Measurements from ENCODE around the gene PLP2.

DNA sequence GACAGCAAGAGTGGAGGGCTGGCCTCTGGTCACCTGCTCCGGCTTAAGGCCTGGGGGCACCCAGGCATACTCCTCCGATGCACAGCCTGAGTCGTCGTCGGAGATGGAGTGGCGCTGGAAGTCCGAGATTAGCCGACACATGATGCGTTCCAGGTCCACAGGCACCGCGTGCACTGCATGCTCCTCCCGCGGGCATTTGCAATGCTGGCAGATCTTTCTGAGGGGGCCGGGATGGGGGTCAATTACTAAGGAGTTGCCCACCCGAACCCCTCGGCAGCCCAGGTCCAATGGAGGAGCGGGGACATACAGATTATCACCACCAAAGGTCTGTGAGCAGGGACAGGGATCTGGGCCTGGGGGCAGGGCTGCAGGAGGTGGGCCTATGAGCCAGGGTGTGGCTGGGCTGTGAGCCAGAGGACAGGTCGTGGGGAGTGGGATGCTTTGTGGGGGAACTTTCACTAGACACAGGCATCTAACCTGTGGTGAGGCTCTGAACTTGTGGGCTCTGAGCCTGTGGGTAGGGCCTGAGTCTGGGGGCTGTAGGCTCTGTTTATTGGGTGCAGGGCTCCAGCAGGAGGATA, 12.1 kb downstream of the PLP2 start:
- TF ChIP-seq POLR2A (IDR thresholded peaks at IDR 0.05): no peak
- TF ChIP-seq, protein P1, sequence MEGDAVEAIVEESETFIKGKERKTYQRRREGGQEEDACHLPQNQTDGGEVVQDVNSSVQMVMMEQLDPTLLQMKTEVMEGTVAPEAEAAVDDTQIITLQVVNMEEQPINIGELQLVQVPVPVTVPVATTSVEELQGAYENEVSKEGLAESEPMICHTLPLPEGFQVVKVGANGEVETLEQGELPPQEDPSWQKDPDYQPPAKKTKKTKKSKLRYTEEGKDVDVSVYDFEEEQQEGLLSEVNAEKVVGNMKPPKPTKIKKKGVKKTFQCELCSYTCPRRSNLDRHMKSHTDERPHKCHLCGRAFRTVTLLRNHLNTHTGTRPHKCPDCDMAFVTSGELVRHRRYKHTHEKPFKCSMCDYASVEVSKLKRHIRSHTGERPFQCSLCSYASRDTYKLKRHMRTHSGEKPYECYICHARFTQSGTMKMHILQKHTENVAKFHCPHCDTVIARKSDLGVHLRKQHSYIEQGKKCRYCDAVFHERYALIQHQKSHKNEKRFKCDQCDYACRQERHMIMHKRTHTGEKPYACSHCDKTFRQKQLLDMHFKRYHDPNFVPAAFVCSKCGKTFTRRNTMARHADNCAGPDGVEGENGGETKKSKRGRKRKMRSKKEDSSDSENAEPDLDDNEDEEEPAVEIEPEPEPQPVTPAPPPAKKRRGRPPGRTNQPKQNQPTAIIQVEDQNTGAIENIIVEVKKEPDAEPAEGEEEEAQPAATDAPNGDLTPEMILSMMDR (IDR thresholded peaks at IDR 0.05): no peak

Measured in upper lobe of left lung (tissue), 4 donors.